SK-N-SH (cell line): ENCODE results near the gene ITSN1. TPM values are rescaled to one million over a fixed set of nuclear protein-coding genes. Genes with fewer than 3 reads are reported as not detected.
"Not testable (repeated sequence)": the region's sequence is repeated elsewhere in the genome, so short reads cannot be mapped to it uniquely, and the experiment has no call there.

Source experiments
- CTCF ChIA-PET: fragments of 300-600, 350-600 bp; formaldehyde crosslinking; extraction: SDS; loops from one replicate; lab custom pipeline; 2021; lab: Yijun Ruan, JAX
- POLR2A ChIA-PET: fragments of 350-600 bp; sonication (Branson Sonifier 250); formaldehyde crosslinking; extraction: SDS; loops from one replicate; lab custom pipeline; 2020; ENCODE audit warnings: antibody characterized with exemption, inconsistent platforms; lab: Yijun Ruan, JAX
- DNase-seq: peaks from one replicate; pipeline ENCODE4 v3.0.0; 2012
- H2AFZ ChIP-seq: fragments of 200-600 bp; sonication (generic); 2 replicates; pipeline ENCODE4 v1.8.1; 2016; ENCODE audit warnings: antibody characterized with exemption, mild to moderate bottlenecking, low read depth
- H3F3A ChIP-seq: fragments of 200-600 bp; sonication (generic); replicated peaks from 2 replicates; pipeline ENCODE3; 2016; ENCODE audit warnings: antibody characterized with exemption, mild to moderate bottlenecking; ENCODE audit not compliant: insufficient read depth
- H3K27ac ChIP-seq, 2 experiments: fragments of 200-500 bp in 1 of 2; fragments of 200-600 bp in 1 of 2; sonication (Bioruptor generic) in 1 of 2; sonication (generic), shearing (Covaris generic) in 1 of 2; 2 replicates each; pipeline versions ENCODE4 v1.5.1 to v1.6.1; 2014 to 2016; ENCODE audit warnings: low read depth in 2 of 2, inconsistent platforms in 1 of 2, low read length in 1 of 2, mild to moderate bottlenecking in 1 of 2, mixed read lengths in 1 of 2
- H3K27me3 ChIP-seq: fragments of 200-600 bp; sonication (generic), shearing (Covaris generic); 2 replicates; pipeline ENCODE4 v1.6.1; 2016; ENCODE audit warnings: mixed run types; ENCODE audit not compliant: insufficient read depth
- H3K36me3 ChIP-seq, 2 experiments: fragments of 200-500 bp in 1 of 2; fragments of 200-600 bp in 1 of 2; sonication (Bioruptor generic) in 1 of 2; sonication (generic) in 1 of 2; replicated peaks in 1 of 2; 2 replicates each; pipeline versions ENCODE3 to v1.5.1; 2014 to 2016; ENCODE audit warnings: low read length in 1 of 2, mild to moderate bottlenecking in 1 of 2; ENCODE audit not compliant: insufficient read depth in 2 of 2, control insufficient read depth in 1 of 2
- H3K4me1 ChIP-seq, 2 experiments: fragments of 200-500 bp in 1 of 2; fragments of 200-600 bp in 1 of 2; sonication (Bioruptor generic) in 1 of 2; sonication (generic), shearing (Covaris generic) in 1 of 2; 2 replicates each; pipeline versions ENCODE4 v1.5.1 to v1.6.1; 2014 to 2016; ENCODE audit warnings: low read depth in 1 of 2, low read length in 1 of 2, mixed run types in 1 of 2; ENCODE audit not compliant: insufficient read depth in 2 of 2, control insufficient read depth in 1 of 2
- H3K4me2 ChIP-seq: fragments of 200-600 bp; sonication (generic), shearing (Covaris generic); 2 replicates; pipeline ENCODE4 v1.6.1; 2017; ENCODE audit warnings: mixed run types
- H3K4me3 ChIP-seq, 2 experiments: fragments of 200-500 bp in 1 of 2; fragments of 200-600 bp in 1 of 2; sonication (Bioruptor generic) in 1 of 2; sonication (generic), shearing (Covaris generic) in 1 of 2; 2 replicates each; pipeline versions ENCODE4 v1.5.1 to v1.8.1; 2014 to 2016; ENCODE audit warnings: low read depth in 2 of 2, inconsistent platforms in 1 of 2, low read length in 1 of 2, mild to moderate bottlenecking in 1 of 2, mixed read lengths in 1 of 2, moderate library complexity in 1 of 2
- H3K79me2 ChIP-seq: fragments of 200-600 bp; sonication (generic); 2 replicates; pipeline ENCODE4 v1.8.1; 2017; ENCODE audit warnings: mild to moderate bottlenecking; ENCODE audit not compliant: insufficient read depth
- H3K9ac ChIP-seq: fragments of 200-600 bp; sonication (generic); 2 replicates; pipeline ENCODE4 v1.6.1; 2017; ENCODE audit warnings: mixed run types
- H3K9me2 ChIP-seq: fragments of 200-600 bp; sonication (generic); 2 replicates; pipeline ENCODE4 v1.6.1; 2017; ENCODE audit warnings: mixed run types
- H3K9me3 ChIP-seq: fragments of 200-600 bp; sonication (generic); 2 replicates; pipeline ENCODE4 v1.6.1; 2017; ENCODE audit warnings: mixed run types, mild to moderate bottlenecking, moderate library complexity
- H4K20me1 ChIP-seq: fragments of 200-600 bp; sonication (generic); 2 replicates; pipeline ENCODE4 v1.6.1; 2017; ENCODE audit warnings: mild to moderate bottlenecking, mixed run types; ENCODE audit not compliant: insufficient read depth
- EZH2phosphoT487 ChIP-seq: fragments of 200-600 bp; sonication (generic); IDR thresholded peaks from 2 replicates; pipeline ENCODE4 v1.6.1; 2017; ENCODE audit warnings: low read depth, mixed run types, mild to moderate bottlenecking, antibody characterized with exemption, moderate library complexity, borderline replicate concordance
- FOSL2 ChIP-seq: IDR thresholded peaks from 2 replicates; pipeline ENCODE4 v1.4.0; 2012; ENCODE audit warnings: low read depth, mild to moderate bottlenecking, moderate library complexity, borderline replicate concordance
- FOXJ3 ChIP-seq: sonication (generic); formaldehyde crosslinking; IDR thresholded peaks from 2 replicates; pipeline ENCODE4 v1.5.1; 2020; ENCODE audit warnings: mild to moderate bottlenecking, missing genetic modification reagents
- FOXM1 ChIP-seq: IDR thresholded peaks from 2 replicates; pipeline ENCODE4 v1.4.0; 2012; ENCODE audit warnings: low read depth, mild to moderate bottlenecking
- GABPA ChIP-seq: IDR thresholded peaks from 2 replicates; pipeline ENCODE4 v1.4.0; 2012; ENCODE audit warnings: low read depth, mild to moderate bottlenecking
- MXI1 ChIP-seq: IDR thresholded peaks from 2 replicates; pipeline ENCODE4 v1.6.1; 2012; ENCODE audit warnings: mild to moderate bottlenecking, low read depth, low read length, improper control_type of control experiment
- POLR2AphosphoS5 ChIP-seq: IDR thresholded peaks from 2 replicates; pipeline ENCODE4 v1.6.1; 2012; ENCODE audit warnings: low read depth, low read length
- RAD21 ChIP-seq: IDR thresholded peaks from 2 replicates; pipeline ENCODE4 v1.6.1; 2012; ENCODE audit warnings: mild to moderate bottlenecking, low read length
- RCOR1 ChIP-seq: fragments of 150-350 bp; IDR thresholded peaks from 2 replicates; pipeline ENCODE4 v1.6.1; 2017; ENCODE audit warnings: antibody characterized with exemption, low read length
- SIN3A ChIP-seq: IDR thresholded peaks from 2 replicates; pipeline ENCODE4 v1.6.1; 2012; ENCODE audit warnings: low read depth, mild to moderate bottlenecking, low read length, moderate library complexity, borderline replicate concordance
- TCF12 ChIP-seq: IDR thresholded peaks from 2 replicates; pipeline ENCODE4 v1.4.0; 2012
- YY1 ChIP-seq: IDR thresholded peaks from 2 replicates; pipeline ENCODE4 v1.4.0; 2012; ENCODE audit warnings: low read depth, mild to moderate bottlenecking
- WGBS: methylation state at CpG from one replicate; pipeline ENCODE4 v1.1.6; 2017; ENCODE audit warnings: low lambda C conversion rate; 5-methylcytosine and 5-hydroxymethylcytosine counted together
- polyA plus RNA-seq, 3 experiments: library from polyadenylated mRNA; depleted of rRNA; stranded (reverse); fragments of >200 nt; gene quantifications; 2 replicates each; pipeline ENCODE4 v1.2.3, GENCODE V29; 2012
- TF ChIP-seq, protein P1 (sequence below): IDR thresholded peaks from 2 replicates; pipeline ENCODE4 v1.4.0; 2012; ENCODE audit warnings: low read depth
- TF ChIP-seq, protein P2 (sequence below): fragments of 150-350 bp; IDR thresholded peaks from 2 replicates; pipeline ENCODE4 v1.6.1; 2016; ENCODE audit warnings: mild to moderate bottlenecking, low read depth, low read length
- TF ChIP-seq, protein P3 (sequence below): IDR thresholded peaks from 2 replicates; pipeline ENCODE4 v1.4.0; 2012; ENCODE audit warnings: low read depth, borderline replicate concordance

The ITSN1 gene
- polyA plus RNA-seq, 1 of the 3 experiments (the other 2 are of a cell fraction): 27.8 TPM

DNA sequence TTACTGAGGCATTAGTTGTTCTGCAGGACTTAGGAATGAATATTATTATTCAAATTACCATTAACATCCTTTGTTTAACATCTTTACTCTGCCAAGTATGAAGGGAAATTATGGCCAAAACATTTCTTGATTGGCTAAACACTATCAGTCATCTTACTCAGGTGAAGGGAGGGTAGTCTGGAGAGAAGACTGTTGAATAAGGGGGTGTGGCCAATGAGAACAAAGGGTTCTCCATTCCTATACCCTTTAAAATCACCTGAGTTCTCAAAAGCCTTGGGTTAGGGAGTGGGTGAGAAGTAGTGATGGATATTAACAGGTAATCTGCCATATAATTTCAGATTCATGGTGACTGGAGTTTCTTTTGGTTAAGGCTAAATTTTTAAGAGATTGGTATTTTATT, 20.0 kb upstream of the ITSN1 start:
- Histone ChIP-seq H3K9ac (no peak overlapping the region), H3K36me3 (peaks cover 32 to 45% of the 10 kb centered on the region in 2 experiments), H3K9me3 (no peaks in the 10 kb centered on the region), H3K79me2 (peaks cover 24% of the 10 kb centered on the region), H3K4me3 (no peak overlapping the region), H3K4me2 (no peak overlapping the region), H2AFZ (no peak overlapping the region), H4K20me1 (no peaks in the 10 kb centered on the region), H3K9me2 (no peaks in the 10 kb centered on the region), H3K4me1 (no peaks in the 10 kb centered on the region)
- no peak for DNase-seq
- no peak for TF ChIP-seq POLR2AphosphoS5
- TF ChIP-seq FOXM1: no peak
- no peak for TF ChIP-seq SIN3A
- TF ChIP-seq, all 33 proteins: peak for 0
- POLR2A ChIA-PET: no interaction called here
- CTCF ChIA-PET: interaction anchor here (1.7 kb wide), 1 partner anchor 16 kb away, joined by 10 read pairs; no protein-coding TSS in a partner anchor
- Histone ChIP-seq H3K27me3 (no peaks in the 10 kb centered on the region), H3K27ac (no peak overlapping the region), H3F3A (no peaks in the 10 kb centered on the region)

DNA sequence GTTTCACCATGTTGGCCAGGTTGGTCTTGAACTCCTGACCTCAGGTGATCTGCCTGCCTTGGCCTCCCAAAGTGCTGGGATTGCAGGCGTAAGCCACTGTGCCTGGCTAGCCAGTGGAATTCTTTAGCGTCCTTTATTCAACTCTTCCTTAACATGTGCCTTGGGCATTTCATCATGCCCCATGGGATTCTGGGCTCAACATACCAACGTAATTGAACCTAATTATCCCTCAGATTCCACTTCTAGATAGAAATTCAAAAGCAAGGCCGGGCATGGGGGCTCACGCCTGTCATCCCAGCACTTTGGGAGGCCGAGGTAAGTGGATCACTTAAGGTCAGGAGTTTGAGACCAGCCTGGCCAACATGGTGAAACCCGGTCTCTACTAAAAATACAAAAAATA, 16.1 kb upstream of the ITSN1 start:
- H3K9ac ChIP-seq, H3K27me3 ChIP-seq, H3K4me2 ChIP-seq, H3F3A ChIP-seq, POLR2A ChIA-PET, H3K27ac ChIP-seq, H3K4me1 ChIP-seq, H3K9me3 ChIP-seq, H2AFZ ChIP-seq, H4K20me1 ChIP-seq, H3K9me2 ChIP-seq, H3K4me3 ChIP-seq, DNase-seq: not testable (repeated sequence)
- WGBS: 98% methylated on average over 7 of the region's 7 CpGs
- CTCF ChIA-PET: interaction anchor here (3.7 kb wide), 1 partner anchor 21 kb away, joined by 21 read pairs; no protein-coding TSS in a partner anchor
- H3K36me3 ChIP-seq: peaks cover 39 to 63% of the 10 kb centered on the region in 2 experiments
- peaks cover 54% of the 10 kb centered on the region for H3K79me2 ChIP-seq

DNA sequence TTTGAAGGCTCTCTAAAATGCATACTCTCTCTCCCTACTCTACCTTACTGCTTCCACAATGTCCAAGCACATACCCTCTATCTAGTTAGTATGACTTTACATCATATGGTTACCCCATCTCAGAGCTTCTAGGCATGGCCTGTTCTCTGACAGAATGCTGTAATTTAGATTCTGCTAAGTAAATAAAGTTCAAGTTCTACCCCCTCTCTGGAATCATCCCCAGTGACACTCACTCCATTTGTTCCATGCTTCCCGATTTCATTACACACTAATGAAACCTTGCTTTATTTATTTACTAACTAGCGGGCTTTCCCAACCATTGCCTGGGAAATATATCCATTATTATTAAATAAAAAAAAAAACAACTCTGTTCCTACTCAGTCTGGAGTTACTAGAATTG, 8.0 kb upstream of the ITSN1 start:
- Histone ChIP-seq H3F3A (no peaks in the 10 kb centered on the region), H3K36me3 (peaks cover 16 to 52% of the 10 kb centered on the region in 2 experiments), H3K9ac (no peak overlapping the region), H3K4me1 (no peaks in the 10 kb centered on the region), H2AFZ (no peak overlapping the region), H3K79me2 (peaks cover 92% of the 10 kb centered on the region), H3K4me2 (no peak overlapping the region), H4K20me1 (peaks cover 9% of the 10 kb centered on the region; the same call in 1 of the 2 replicates), H3K27ac (no peak overlapping the region), H3K9me2 (no peaks in the 10 kb centered on the region), H3K9me3 (no peaks in the 10 kb centered on the region; the same call in 1 of the 2 replicates), H3K4me3 (no peak overlapping the region), H3K27me3 (no peaks in the 10 kb centered on the region)
- no peak for DNase-seq
- WGBS: 92% methylated on average over 2 of the region's 2 CpGs
- POLR2A ChIA-PET: no interaction called here
- TF ChIP-seq TCF12 (no peak), RAD21 (no peak), GABPA (no peak), YY1 (no peak), RCOR1 (no peak), FOXJ3 (CRISPR knock-in tag) (no peak), FOSL2 (no peak), POLR2AphosphoS5 (no peak), MXI1 (no peak), EZH2phosphoT487 (no peak)
- TF ChIP-seq, protein P1, sequence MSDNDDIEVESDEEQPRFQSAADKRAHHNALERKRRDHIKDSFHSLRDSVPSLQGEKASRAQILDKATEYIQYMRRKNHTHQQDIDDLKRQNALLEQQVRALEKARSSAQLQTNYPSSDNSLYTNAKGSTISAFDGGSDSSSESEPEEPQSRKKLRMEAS: no peak
- TF ChIP-seq, protein P2, sequence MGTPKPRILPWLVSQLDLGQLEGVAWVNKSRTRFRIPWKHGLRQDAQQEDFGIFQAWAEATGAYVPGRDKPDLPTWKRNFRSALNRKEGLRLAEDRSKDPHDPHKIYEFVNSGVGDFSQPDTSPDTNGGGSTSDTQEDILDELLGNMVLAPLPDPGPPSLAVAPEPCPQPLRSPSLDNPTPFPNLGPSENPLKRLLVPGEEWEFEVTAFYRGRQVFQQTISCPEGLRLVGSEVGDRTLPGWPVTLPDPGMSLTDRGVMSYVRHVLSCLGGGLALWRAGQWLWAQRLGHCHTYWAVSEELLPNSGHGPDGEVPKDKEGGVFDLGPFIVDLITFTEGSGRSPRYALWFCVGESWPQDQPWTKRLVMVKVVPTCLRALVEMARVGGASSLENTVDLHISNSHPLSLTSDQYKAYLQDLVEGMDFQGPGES: no peak
- TF ChIP-seq, protein P3, sequence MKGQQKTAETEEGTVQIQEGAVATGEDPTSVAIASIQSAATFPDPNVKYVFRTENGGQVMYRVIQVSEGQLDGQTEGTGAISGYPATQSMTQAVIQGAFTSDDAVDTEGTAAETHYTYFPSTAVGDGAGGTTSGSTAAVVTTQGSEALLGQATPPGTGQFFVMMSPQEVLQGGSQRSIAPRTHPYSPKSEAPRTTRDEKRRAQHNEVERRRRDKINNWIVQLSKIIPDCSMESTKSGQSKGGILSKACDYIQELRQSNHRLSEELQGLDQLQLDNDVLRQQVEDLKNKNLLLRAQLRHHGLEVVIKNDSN: no peak
- CTCF ChIA-PET: interaction anchor here (1.3 kb wide), 2 partner anchors 10 to 28 kb away, joined by 3 to 5 read pairs; no protein-coding TSS in a partner anchor
